Fibroblast of lung (primary cell): Measurements from ENCODE around the gene KRTAP16-1. TPM values are rescaled to one million over a fixed set of nuclear protein-coding genes. Genes with fewer than 3 reads are reported as not detected.

Source experiments
- DNase-seq, 2 donors: peaks; one replicate each; pipeline versions ENCODE4 v3.0.0 to v3.0.0-alpha.2; 2010; ENCODE audit warnings: low read depth in 2 of 2
- H2AFZ ChIP-seq: 2 replicates; pipeline ENCODE4 v1.5.1; 2012; ENCODE audit warnings: low read length, control low read depth, inconsistent platforms
- H3K27ac ChIP-seq: 2 replicates; pipeline ENCODE4 v1.5.1; 2011; ENCODE audit warnings: low read length, control low read depth; ENCODE audit not compliant: insufficient read depth
- H3K27me3 ChIP-seq: 2 replicates; pipeline ENCODE4 v1.5.1; 2011; ENCODE audit warnings: mild to moderate bottlenecking, low read length; ENCODE audit not compliant: control insufficient read depth, insufficient read depth
- H3K36me3 ChIP-seq: 2 replicates; pipeline ENCODE4 v1.5.1; 2011; ENCODE audit warnings: low read length; ENCODE audit not compliant: control insufficient read depth, insufficient read depth
- H3K4me1 ChIP-seq: 2 replicates; pipeline ENCODE4 v1.5.1; 2011; ENCODE audit warnings: low read length; ENCODE audit not compliant: control insufficient read depth, insufficient read depth; ENCODE audit errors: extremely low read depth
- H3K4me2 ChIP-seq: 2 replicates; pipeline ENCODE4 v1.5.1; 2011; ENCODE audit warnings: low read length, control low read depth; ENCODE audit not compliant: insufficient read depth; ENCODE audit errors: extremely low read depth
- H3K4me3 ChIP-seq, 4 experiments: fragments of 200-600 bp in 1 of 4; sonication (generic) in 1 of 4; replicated peaks in 1 of 4; 2 replicates each; pipeline ENCODE4 v1.5.1; 2011 to 2016; ENCODE audit warnings: low read length in 4 of 4, low read depth in 3 of 4, mild to moderate bottlenecking in 3 of 4, control low read depth in 2 of 4, inconsistent platforms in 1 of 4, mixed read lengths in 1 of 4; ENCODE audit not compliant: insufficient read depth in 1 of 4; ENCODE audit errors: control extremely low read depth in 1 of 4
- H3K79me2 ChIP-seq: 2 replicates; pipeline ENCODE4 v1.5.1; 2012; ENCODE audit warnings: mild to moderate bottlenecking, low read length, inconsistent platforms; ENCODE audit not compliant: control insufficient read depth, insufficient read depth
- H3K9ac ChIP-seq: 2 replicates; pipeline ENCODE4 v1.5.1; 2011; ENCODE audit warnings: mild to moderate bottlenecking, low read length, control low read depth; ENCODE audit not compliant: insufficient read depth
- H3K9me3 ChIP-seq: 2 replicates; pipeline ENCODE4 v1.5.1; 2012; ENCODE audit warnings: low read depth, low read length; ENCODE audit not compliant: control insufficient read depth, insufficient read depth
- H4K20me1 ChIP-seq: 2 replicates; pipeline ENCODE4 v1.5.1; 2011; ENCODE audit warnings: low read length; ENCODE audit not compliant: control insufficient read depth, insufficient read depth; ENCODE audit errors: extremely low read depth
- CTCF ChIP-seq, 2 donors: IDR thresholded peaks in 1 of 2; conservative IDR thresholded peaks in 1 of 2; 1 replicate in 1 of 2; 2 replicates in 1 of 2; pipeline ENCODE4 v1.5.1; 2011 to 2012; ENCODE audit warnings: low read length in 2 of 2, control low read depth in 1 of 2, inconsistent platforms in 1 of 2, low read depth in 1 of 2, mild to moderate bottlenecking in 1 of 2
- EZH2 ChIP-seq: IDR thresholded peaks from 2 replicates; pipeline ENCODE4 v1.5.1; 2012; ENCODE audit warnings: low read length, control low read depth, mild to moderate bottlenecking; ENCODE audit errors: missing control alignments
- polyA plus RNA-seq, 2 donors: library from polyadenylated mRNA; depleted of rRNA in 1 of 2; stranded (reverse) in 1 of 2; unstranded in 1 of 2; fragments of >200 nt; gene quantifications; 2 replicates each; pipeline ENCODE4 v1.2.1, GENCODE V29; 2011 to 2012; ENCODE audit warnings: missing spikeins in 1 of 2
- total RNA-seq: library from RNA; depleted of rRNA; stranded (reverse); fragments of >200 nt; gene quantifications from 2 replicates; pipeline ENCODE4 v1.2.1, GENCODE V29; 2014

Gene KRTAP16-1
- total and polyA plus RNA-seq, 2 donors (not counting 1 experiment from before 2014, with no cell fraction given), result not detected

- Histone ChIP-seq H3K4me2 (no peak overlapping the region), H3K4me3 (no peak overlapping the region), H3K79me2 (no peaks in the 10 kb centered on the region), H3K27ac (no peak overlapping the region), H3K9ac (no peak overlapping the region), H2AFZ (no peak overlapping the region), H3K4me1 (no peaks in the 10 kb centered on the region), H3K27me3 (peaks cover 10% of the 10 kb centered on the region), H3K36me3 (no peaks in the 10 kb centered on the region), H3K9me3 (no peaks in the 10 kb centered on the region), H4K20me1 (no peaks in the 10 kb centered on the region)
- TF ChIP-seq EZH2, result no peak
- no peak for TF ChIP-seq CTCF (conservative IDR thresholded peaks at IDR 0.05 in 1 of 2, IDR thresholded peaks at IDR 0.05 in 1 of 2; ENCODE audit: low read depth in 1 of 2, low read length in 2 of 2)
- no peak for DNase-seq
Measured at GRCh38 chr17:41345992-41346391, 36.9 kb upstream of the KRTAP16-1 start.

GRCh38 chr17:41343029-41343428 lies 33.9 kb upstream of the KRTAP16-1 start:
- H3K9ac ChIP-seq, result no peak overlapping the region

More at GRCh38 chr17:41343029-41343428, 33.9 kb upstream of the KRTAP16-1 start:
- no peak for DNase-seq
- TF ChIP-seq EZH2 (no peak), CTCF (conservative IDR thresholded peaks at IDR 0.05 in 1 of 2, IDR thresholded peaks at IDR 0.05 in 1 of 2; ENCODE audit: low read depth in 1 of 2, low read length in 2 of 2) (no peak)
- H2AFZ ChIP-seq, result no peak overlapping the region
- no peaks in the 10 kb centered on the region for H3K79me2 ChIP-seq
- H3K4me3 ChIP-seq, result no peak overlapping the region
- no peaks in the 10 kb centered on the region for H3K4me1 ChIP-seq
- H3K27ac ChIP-seq, result no peak overlapping the region
- no peak overlapping the region for H3K4me2 ChIP-seq
- no peaks in the 10 kb centered on the region for H3K9me3 ChIP-seq
- no peaks in the 10 kb centered on the region for H4K20me1 ChIP-seq
- no peaks in the 10 kb centered on the region for H3K36me3 ChIP-seq
- H3K27me3 ChIP-seq, result peaks cover 10% of the 10 kb centered on the region
